Inferior parietal cortex (tissue), 1 donor: ENCODE results near the gene TMEM43.

Source experiments
- DNase-seq: peaks from one replicate; pipeline ENCODE4 v3.0.0-alpha.2; 2016; ENCODE audit errors: extremely low spot score

TMEM43 gene

GRCh38 chr3:14138109-14138877 is 13.4 kb downstream of the TMEM43 start:
- no peak for DNase-seq

GRCh38 chr3:14138878-14139655 is 14.2 kb downstream of the TMEM43 start:
- no peak for DNase-seq

GRCh38 chr3:14139771-14140170 is 14.9 kb downstream of the TMEM43 start:
- DNase-seq: no peak

- no peak for DNase-seq
Measured at GRCh38 chr3:14140668-14141067, 15.8 kb downstream of the TMEM43 start.

GRCh38 chr3:14141144-14141543 is 16.3 kb downstream of the TMEM43 start:
- peak; percentile 11 for DNase-seq

- DNase-seq: no peak
Measured at GRCh38 chr3:14141602-14142341, 16.9 kb downstream of the TMEM43 start.

GRCh38 chr3:14142567-14143270 is 17.9 kb downstream of the TMEM43 start:
- DNase-seq: peak; percentile 9

- DNase-seq: no peak
Measured at GRCh38 chr3:14143271-14144225, 18.7 kb downstream of the TMEM43 start.

- peak; percentile 82 for DNase-seq
Measured at GRCh38 chr3:14144423-14145075, 19.7 kb downstream of the TMEM43 start.

GRCh38 chr3:14145236-14145635 is 20.4 kb downstream of the TMEM43 start:
- DNase-seq: peak; percentile 15

GRCh38 chr3:14145670-14146380 is 21.0 kb downstream of the TMEM43 start:
- DNase-seq: no peak

GRCh38 chr3:14146381-14147065 is 21.7 kb downstream of the TMEM43 start:
- DNase-seq: no peak

GRCh38 chr3:14147066-14147435 is 22.2 kb downstream of the TMEM43 start:
- DNase-seq: no peak

- DNase-seq: no peak
Measured at GRCh38 chr3:14147617-14148016, 22.8 kb downstream of the TMEM43 start.

- peak; percentile 34 for DNase-seq
Measured at GRCh38 chr3:14148041-14148985, 23.5 kb downstream of the TMEM43 start.

- DNase-seq: no peak
Measured at GRCh38 chr3:14150078-14150477, 25.2 kb downstream of the TMEM43 start.

GRCh38 chr3:14150491-14151230 is 25.8 kb downstream of the TMEM43 start:
- DNase-seq: no peak
